ENCODE measurements around the gene HAP1. TPM values are rescaled to one million over a fixed set of nuclear protein-coding genes. Genes with fewer than 3 reads are reported as not detected.

Gene HAP1
- total and polyA plus RNA-seq, 2 experiments from 2014 or later = 0.03 to 0.44 TPM

- H4K20me1 ChIP-seq (ENCODE audit: insufficient read depth, poor library complexity, severe bottlenecking) = no peaks in the 10 kb centered on the region
- H3K36me3 ChIP-seq (replicated peaks; ENCODE audit: insufficient read depth, low read depth) = no peaks in the 10 kb centered on the region
- no peaks in the 10 kb centered on the region for H3K79me2 ChIP-seq
- no peak overlapping the region for H3K27ac ChIP-seq
- no peak overlapping the region for H2AFZ ChIP-seq
- H3K4me2 ChIP-seq = no peak overlapping the region
- no peaks in the 10 kb centered on the region for H3K9me2 ChIP-seq (replicated peaks; ENCODE audit: insufficient read depth)
- no peak for DNase-seq (ENCODE audit: low spot score)
- H3K4me1 ChIP-seq (ENCODE audit: insufficient read depth) = peaks cover 19% of the 10 kb centered on the region
- TF ChIP-seq EZH2phosphoT487 (IDR thresholded peaks at IDR 0.05; ENCODE audit: low read depth, severe bottlenecking, unreplicated experiment) (no peak), CTCF (IDR thresholded peaks at IDR 0.05; ENCODE audit: poor library complexity) (no peak), EZH2 (IDR thresholded peaks at IDR 0.05; ENCODE audit: borderline replicate concordance) (no peak)
- no peaks in the 10 kb centered on the region for H3K9me3 ChIP-seq (ENCODE audit: low read depth)
- H3K4me3 ChIP-seq = no peak overlapping the region
- 48% methylated on average over 5 of the region's 5 CpGs for WGBS (ENCODE audit: low lambda C conversion rate, missing lambda C conversion rate)
- H3K27me3 ChIP-seq = peaks cover 46% of the 10 kb centered on the region
These were observed 3.2 kb upstream of the HAP1 start for GRCh38 chr17:41737680-41738023.

- H3K4me3 ChIP-seq = no peak overlapping the region
- no peaks in the 10 kb centered on the region for H3K36me3 ChIP-seq (replicated peaks; ENCODE audit: insufficient read depth, low read depth)
- 78% methylated on average over 16 of the region's 17 CpGs for WGBS (ENCODE audit: low lambda C conversion rate, missing lambda C conversion rate)
- no peaks in the 10 kb centered on the region for H3K9me3 ChIP-seq (ENCODE audit: low read depth)
- H3K9me2 ChIP-seq (replicated peaks; ENCODE audit: insufficient read depth) = no peaks in the 10 kb centered on the region
- no peaks in the 10 kb centered on the region for H3K79me2 ChIP-seq
- TF ChIP-seq CTCF (IDR thresholded peaks at IDR 0.05; ENCODE audit: poor library complexity) (no peak), EZH2phosphoT487 (IDR thresholded peaks at IDR 0.05; ENCODE audit: low read depth, severe bottlenecking, unreplicated experiment) (no peak), EZH2 (IDR thresholded peaks at IDR 0.05; ENCODE audit: borderline replicate concordance) (no peak)
- H3K4me2 ChIP-seq = no peak overlapping the region
- no peak for DNase-seq (ENCODE audit: low spot score)
- no peaks in the 10 kb centered on the region for H4K20me1 ChIP-seq (ENCODE audit: insufficient read depth, poor library complexity, severe bottlenecking)
- no peak overlapping the region for H3K27ac ChIP-seq
- no peak overlapping the region for H2AFZ ChIP-seq
- peaks cover 51% of the 10 kb centered on the region for H3K27me3 ChIP-seq
- H3K4me1 ChIP-seq (ENCODE audit: insufficient read depth) = peaks cover 19% of the 10 kb centered on the region
These were observed 2.7 kb upstream of the HAP1 start for GRCh38 chr17:41736983-41737679.

GRCh38 chr17:41735744-41736143 lies 1.3 kb upstream of the HAP1 start:
- no peaks in the 10 kb centered on the region for H4K20me1 ChIP-seq (ENCODE audit: insufficient read depth, poor library complexity, severe bottlenecking)
- peaks cover 65% of the 10 kb centered on the region for H3K27me3 ChIP-seq

More at GRCh38 chr17:41735744-41736143, 1.3 kb upstream of the HAP1 start:
- Histone ChIP-seq H3K4me3 (no peak overlapping the region), H3K27ac (no peak overlapping the region), H3K4me2 (no peak overlapping the region), H3K36me3 (replicated peaks; ENCODE audit: insufficient read depth, low read depth) (no peaks in the 10 kb centered on the region), H3K9me3 (ENCODE audit: low read depth) (no peaks in the 10 kb centered on the region), H2AFZ (no peak overlapping the region), H3K9me2 (replicated peaks; ENCODE audit: insufficient read depth) (no peaks in the 10 kb centered on the region), H3K79me2 (no peaks in the 10 kb centered on the region), H3K4me1 (ENCODE audit: insufficient read depth) (peaks cover 19% of the 10 kb centered on the region)
- no peak for DNase-seq (ENCODE audit: low spot score)
- 88% methylated on average over 4 of the region's 4 CpGs for WGBS (ENCODE audit: low lambda C conversion rate, missing lambda C conversion rate)
- TF ChIP-seq CTCF (IDR thresholded peaks at IDR 0.05; ENCODE audit: poor library complexity) (no peak), EZH2phosphoT487 (IDR thresholded peaks at IDR 0.05; ENCODE audit: low read depth, severe bottlenecking, unreplicated experiment) (no peak)

All from hepatocyte (in vitro differentiated cells).